ENCODE results near the gene MCM3AP.

MCM3AP gene

DNA sequence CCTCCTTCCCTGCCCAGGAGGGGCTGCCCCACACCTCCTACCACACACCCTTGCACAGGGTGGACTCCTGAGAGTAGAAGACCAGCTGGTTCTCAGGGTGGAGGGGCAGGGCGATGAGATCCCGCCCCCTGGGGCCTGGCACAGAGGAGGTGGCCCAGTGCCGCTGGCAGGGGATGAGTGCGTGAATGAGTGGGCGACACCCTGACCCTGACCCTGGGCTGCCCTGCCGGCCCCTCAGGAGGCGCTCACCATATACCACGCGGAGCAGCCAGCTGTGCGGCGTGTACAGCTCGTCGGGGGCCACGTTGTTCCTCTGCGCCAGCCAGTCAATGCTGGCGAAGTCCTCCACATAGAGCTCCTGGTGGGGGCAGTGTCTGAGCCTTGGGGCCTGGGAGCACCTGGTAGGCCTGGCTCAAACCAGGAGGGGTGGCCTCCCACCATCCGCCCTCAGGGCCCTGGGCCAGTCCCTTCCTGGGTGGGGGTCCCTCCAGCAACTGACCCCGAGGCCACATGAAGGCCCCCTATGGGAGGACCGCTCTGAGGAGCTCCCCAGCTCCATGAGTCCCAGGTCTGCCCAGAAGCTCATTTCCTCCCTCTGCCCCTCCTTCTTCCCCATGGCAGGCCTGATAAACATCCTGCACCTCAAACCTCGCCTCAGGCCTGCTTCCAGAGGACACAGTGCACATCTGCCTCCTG is 69.8 kb downstream of the MCM3AP start:
- H3K36me3 ChIP-seq (ENCODE audit: insufficient read depth, low read length) = peaks cover 82% of the 10 kb centered on the region
- H4K20me1 ChIP-seq (ENCODE audit: insufficient read depth, low read length) = peaks cover 27% of the 10 kb centered on the region
- no peak for ATAC-seq (ENCODE audit: insufficient read depth, low read depth)

DNA sequence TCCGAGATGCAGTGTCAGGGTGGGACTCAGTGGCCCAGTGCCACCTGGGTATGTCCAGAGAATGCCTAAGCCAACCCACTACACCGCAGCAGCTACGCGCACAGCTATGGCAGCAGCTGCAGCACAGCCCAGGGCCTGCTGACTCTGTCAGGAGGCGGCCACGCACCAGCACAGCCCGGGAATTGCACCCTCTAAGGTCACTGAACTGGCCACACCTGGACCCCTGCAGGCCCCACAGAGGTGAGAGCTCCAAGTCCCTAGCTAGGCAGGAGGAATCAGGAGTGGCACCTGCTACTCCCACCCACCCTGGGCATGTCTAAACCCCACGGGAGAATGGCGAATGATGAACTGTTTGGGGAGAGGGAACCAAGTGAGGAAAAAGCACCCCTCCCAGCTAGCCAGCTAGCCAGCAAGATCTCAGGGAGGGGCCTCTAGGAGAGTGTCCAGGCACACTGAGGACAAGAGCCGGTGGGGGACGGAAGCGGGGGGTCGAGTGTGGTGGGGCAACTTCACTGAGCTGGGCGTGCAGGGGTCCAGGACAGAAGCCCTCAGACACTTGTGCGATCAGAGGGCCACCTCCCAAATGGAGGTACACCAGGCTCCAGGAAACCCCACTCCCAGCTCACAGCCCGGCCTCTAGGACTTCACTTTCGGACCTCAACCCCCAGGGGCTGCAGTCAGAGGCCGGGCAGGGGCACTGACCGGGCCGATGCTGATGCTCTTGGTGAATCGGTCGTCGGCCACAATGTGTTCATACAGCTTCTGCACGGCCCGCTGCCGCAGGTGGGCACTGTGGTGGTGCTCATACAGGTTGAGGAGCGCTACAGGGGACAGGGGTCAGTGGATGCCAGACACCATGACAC is 70.7 kb downstream of the MCM3AP start:
- no peak overlapping the region for H2AFZ ChIP-seq (ENCODE audit: low read depth, low read length)
- no peak overlapping the region for H3K9ac ChIP-seq (ENCODE audit: low read depth, low read length)
- no peaks in the 10 kb centered on the region for H3K4me1 ChIP-seq (ENCODE audit: insufficient read depth, low read length)
- DNase-seq = no peak
- no peaks in the 10 kb centered on the region for H3K27me3 ChIP-seq (ENCODE audit: insufficient read depth, low read length, poor library complexity)
- peaks cover 78% of the 10 kb centered on the region for H3K36me3 ChIP-seq (ENCODE audit: insufficient read depth, low read length)
- H3K79me2 ChIP-seq (ENCODE audit: insufficient read depth, low read length) = peaks cover 3% of the 10 kb centered on the region; the same call in 1 of the 2 replicates
- no peak overlapping the region for H3K27ac ChIP-seq (ENCODE audit: low read length)
- H3K4me2 ChIP-seq (ENCODE audit: insufficient read depth, low read length) = no peak overlapping the region
- peaks cover 30% of the 10 kb centered on the region for H4K20me1 ChIP-seq (ENCODE audit: insufficient read depth, low read length)
- no peak overlapping the region for H3K4me3 ChIP-seq (ENCODE audit: low read depth in 1 of 2, low read length in 2 of 2)
- no peak for TF ChIP-seq EZH2 (IDR thresholded peaks at IDR 0.05; ENCODE audit: borderline replicate concordance, low read depth, low read length, severe bottlenecking)
- TF ChIP-seq, protein P1, sequence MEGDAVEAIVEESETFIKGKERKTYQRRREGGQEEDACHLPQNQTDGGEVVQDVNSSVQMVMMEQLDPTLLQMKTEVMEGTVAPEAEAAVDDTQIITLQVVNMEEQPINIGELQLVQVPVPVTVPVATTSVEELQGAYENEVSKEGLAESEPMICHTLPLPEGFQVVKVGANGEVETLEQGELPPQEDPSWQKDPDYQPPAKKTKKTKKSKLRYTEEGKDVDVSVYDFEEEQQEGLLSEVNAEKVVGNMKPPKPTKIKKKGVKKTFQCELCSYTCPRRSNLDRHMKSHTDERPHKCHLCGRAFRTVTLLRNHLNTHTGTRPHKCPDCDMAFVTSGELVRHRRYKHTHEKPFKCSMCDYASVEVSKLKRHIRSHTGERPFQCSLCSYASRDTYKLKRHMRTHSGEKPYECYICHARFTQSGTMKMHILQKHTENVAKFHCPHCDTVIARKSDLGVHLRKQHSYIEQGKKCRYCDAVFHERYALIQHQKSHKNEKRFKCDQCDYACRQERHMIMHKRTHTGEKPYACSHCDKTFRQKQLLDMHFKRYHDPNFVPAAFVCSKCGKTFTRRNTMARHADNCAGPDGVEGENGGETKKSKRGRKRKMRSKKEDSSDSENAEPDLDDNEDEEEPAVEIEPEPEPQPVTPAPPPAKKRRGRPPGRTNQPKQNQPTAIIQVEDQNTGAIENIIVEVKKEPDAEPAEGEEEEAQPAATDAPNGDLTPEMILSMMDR (IDR thresholded peaks at IDR 0.05; ENCODE audit: borderline replicate concordance, extremely low read depth, low read length, poor library complexity, severe bottlenecking) = no peak
- no peaks in the 10 kb centered on the region for H3K9me3 ChIP-seq (ENCODE audit: insufficient read depth, low read length, severe bottlenecking)
- ATAC-seq (ENCODE audit: insufficient read depth, low read depth) = no peak

More for the DNA sequence above, 69.8 kb downstream of the MCM3AP start:
- no peak overlapping the region for H3K4me2 ChIP-seq (ENCODE audit: insufficient read depth, low read length)
- H3K27me3 ChIP-seq (ENCODE audit: insufficient read depth, low read length, poor library complexity) = no peaks in the 10 kb centered on the region
- no peaks in the 10 kb centered on the region for H3K9me3 ChIP-seq (ENCODE audit: insufficient read depth, low read length, severe bottlenecking)
- no peak for DNase-seq
- no peak overlapping the region for H3K4me3 ChIP-seq (ENCODE audit: low read depth in 1 of 2, low read length in 2 of 2)
- H3K9ac ChIP-seq (ENCODE audit: low read depth, low read length) = no peak overlapping the region
- no peak overlapping the region for H2AFZ ChIP-seq (ENCODE audit: low read depth, low read length)
- H3K79me2 ChIP-seq (ENCODE audit: insufficient read depth, low read length) = peaks cover 3% of the 10 kb centered on the region; the same call in 1 of the 2 replicates
- no peak overlapping the region for H3K27ac ChIP-seq (ENCODE audit: low read length)
- no peaks in the 10 kb centered on the region for H3K4me1 ChIP-seq (ENCODE audit: insufficient read depth, low read length)
- no peak for TF ChIP-seq EZH2 (IDR thresholded peaks at IDR 0.05; ENCODE audit: borderline replicate concordance, low read depth, low read length, severe bottlenecking)
- TF ChIP-seq, protein P1 (IDR thresholded peaks at IDR 0.05; ENCODE audit: borderline replicate concordance, extremely low read depth, low read length, poor library complexity, severe bottlenecking) = no peak

DNA sequence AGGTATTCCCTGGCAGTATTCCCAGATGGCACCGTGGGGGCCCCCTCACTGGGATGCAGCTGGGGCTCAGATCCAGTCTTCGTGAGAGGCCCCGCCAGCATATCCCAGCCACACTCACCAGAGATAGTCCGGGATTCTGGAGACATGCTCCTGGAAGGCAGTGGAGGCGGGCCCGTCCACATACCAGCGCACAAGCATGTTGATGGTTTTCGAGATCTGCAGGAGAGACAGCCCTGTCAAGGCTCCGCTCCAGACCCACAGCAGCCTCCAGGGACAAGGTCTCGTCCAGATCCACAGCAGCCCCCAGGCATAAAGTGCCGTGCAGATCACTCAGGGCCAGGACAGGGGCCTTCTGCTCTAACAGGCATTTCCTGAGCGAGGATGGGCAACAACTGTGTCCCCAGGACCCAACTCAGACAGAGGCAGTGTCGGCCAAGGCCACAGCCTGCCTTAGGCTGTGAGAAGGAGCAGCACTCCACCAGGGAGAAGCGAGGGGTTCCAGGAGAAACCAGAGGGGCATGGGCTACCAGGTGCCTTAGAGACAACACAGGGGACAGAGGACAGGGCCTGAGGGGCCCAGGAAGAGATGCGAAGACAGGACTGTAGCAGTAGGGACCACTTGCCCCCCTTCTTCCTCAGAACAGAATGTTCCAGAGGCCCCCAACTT is 71.7 kb downstream of the MCM3AP start:
- peaks cover 26% of the 10 kb centered on the region for H4K20me1 ChIP-seq (ENCODE audit: insufficient read depth, low read length)
- DNase-seq (no peak), ATAC-seq (ENCODE audit: insufficient read depth, low read depth) (no peak)
- peaks cover 3% of the 10 kb centered on the region; the same call in 1 of the 2 replicates for H3K79me2 ChIP-seq (ENCODE audit: insufficient read depth, low read length)
- H3K9ac ChIP-seq (ENCODE audit: low read depth, low read length) = no peak overlapping the region
- TF ChIP-seq, protein P1 (IDR thresholded peaks at IDR 0.05; ENCODE audit: borderline replicate concordance, extremely low read depth, low read length, poor library complexity, severe bottlenecking) = no peak
- TF ChIP-seq EZH2 (IDR thresholded peaks at IDR 0.05; ENCODE audit: borderline replicate concordance, low read depth, low read length, severe bottlenecking) = no peak
- no peak overlapping the region for H3K4me2 ChIP-seq (ENCODE audit: insufficient read depth, low read length)
- H3K36me3 ChIP-seq (ENCODE audit: insufficient read depth, low read length) = peaks cover 78% of the 10 kb centered on the region
- H3K4me3 ChIP-seq (ENCODE audit: low read depth in 1 of 2, low read length in 2 of 2) = no peak overlapping the region
- H3K9me3 ChIP-seq (ENCODE audit: insufficient read depth, low read length, severe bottlenecking) = no peaks in the 10 kb centered on the region
- no peak overlapping the region for H2AFZ ChIP-seq (ENCODE audit: low read depth, low read length)
- H3K27ac ChIP-seq (ENCODE audit: low read length) = no peak overlapping the region
- no peaks in the 10 kb centered on the region for H3K27me3 ChIP-seq (ENCODE audit: insufficient read depth, low read length, poor library complexity)
- H3K4me1 ChIP-seq (ENCODE audit: insufficient read depth, low read length) = no peaks in the 10 kb centered on the region
